H1 (cell line): ENCODE measurements around the gene SUMF1. TPM values are rescaled to one million over a fixed set of nuclear protein-coding genes. Genes with fewer than 3 reads are reported as not detected.

ENCODE experiments used
- CTCF ChIA-PET: fragments of 300-600 bp; sonication (Branson Sonifier 250); formaldehyde crosslinking; loops from one replicate; lab custom pipeline; 2021; ENCODE audit not compliant: partially characterized antibody; lab: Charles Lee
- POLR2A ChIA-PET: fragments of 300-600 bp; sonication (Branson Sonifier 250); formaldehyde crosslinking; loops from one replicate; lab custom pipeline; 2021; ENCODE audit warnings: inconsistent platforms; ENCODE audit not compliant: partially characterized antibody; lab: Charles Lee
- DNase-seq, 2 experiments: peaks; one replicate each; pipeline versions ENCODE4 v3.0.0 to v3.0.0-alpha.2; 2010 to 2022; ENCODE audit warnings: low spot score in 2 of 2, low read depth in 1 of 2, mixed read lengths in 1 of 2
- FAIRE-seq: peaks from 2 replicates; lab custom pipeline; 2011; peaks lifted over from hg19 to GRCh38; lab: Jason Lieb, UNC
- H2AFZ ChIP-seq: 2 replicates; pipeline ENCODE4 v1.8.1; 2012; ENCODE audit warnings: low read length, inconsistent platforms
- H2AK5ac ChIP-seq: 2 replicates; pipeline ENCODE4 v1.6.1; 2013; ENCODE audit warnings: low read depth, low read length
- H2BK120ac ChIP-seq: replicated peaks from 2 replicates; pipeline ENCODE3; 2013; ENCODE audit warnings: low read depth, low read length, inconsistent platforms
- H2BK12ac ChIP-seq: 2 replicates; pipeline ENCODE4 v1.6.1; 2013; ENCODE audit warnings: low read depth, low read length
- H2BK15ac ChIP-seq: 2 replicates; pipeline ENCODE4 v1.6.1; 2013; ENCODE audit warnings: low read length
- H2BK20ac ChIP-seq: 2 replicates; pipeline ENCODE4 v1.6.1; 2013; ENCODE audit warnings: low read length
- H2BK5ac ChIP-seq: 2 replicates; pipeline ENCODE4 v1.6.1; 2013; ENCODE audit warnings: low read depth, low read length
- H3K14ac ChIP-seq: 2 replicates; pipeline ENCODE4 v1.6.1; 2013; ENCODE audit warnings: inconsistent platforms; ENCODE audit not compliant: insufficient read length
- H3K18ac ChIP-seq: 2 replicates; pipeline ENCODE4 v1.6.1; 2013; ENCODE audit warnings: low read length; ENCODE audit errors: extremely low read depth
- H3K23ac ChIP-seq: 2 replicates; pipeline ENCODE4 v1.6.1; 2013; ENCODE audit warnings: inconsistent platforms; ENCODE audit not compliant: insufficient read length
- H3K23me2 ChIP-seq: 2 replicates; pipeline ENCODE4 v1.6.1; 2013; ENCODE audit warnings: low read depth, low read length
- H3K27ac ChIP-seq: 2 replicates; pipeline ENCODE4 v1.6.1; 2011; ENCODE audit warnings: low read depth, low read length, inconsistent platforms
- H3K27me3 ChIP-seq, 4 experiments: replicated peaks in 1 of 4; 1 replicate in 1 of 4; 2 replicates in 3 of 4; pipeline versions ENCODE4 v1.6.1 to v1.8.1; 2011 to 2013; ENCODE audit warnings: low read length in 3 of 4, mild to moderate bottlenecking in 3 of 4, inconsistent platforms in 2 of 4, mixed read lengths in 2 of 4, moderate library complexity in 1 of 4; ENCODE audit not compliant: control insufficient read depth in 3 of 4, insufficient read depth in 3 of 4; ENCODE audit errors: extremely low read depth in 1 of 4
- H3K36me3 ChIP-seq, 4 experiments: 2 replicates each; pipeline versions ENCODE4 v1.6.1 to v1.8.1; 2011 to 2013; ENCODE audit warnings: mild to moderate bottlenecking in 4 of 4, low read length in 3 of 4, moderate library complexity in 2 of 4, control low read depth in 1 of 4, inconsistent platforms in 1 of 4; ENCODE audit not compliant: insufficient read depth in 4 of 4, control insufficient read depth in 2 of 4
- H3K4ac ChIP-seq: replicated peaks from 2 replicates; pipeline ENCODE3; 2013; ENCODE audit warnings: low read length, low read depth, mixed read lengths, inconsistent platforms; ENCODE audit not compliant: insufficient read length
- H3K4me1 ChIP-seq, 4 experiments: replicated peaks in 1 of 4; 1 replicate in 1 of 4; 2 replicates in 3 of 4; pipeline versions ENCODE4 v1.6.1 to v1.8.1; 2011 to 2013; ENCODE audit warnings: low read length in 3 of 4, inconsistent platforms in 2 of 4, mixed read lengths in 1 of 4; ENCODE audit not compliant: insufficient read depth in 4 of 4, control insufficient read depth in 3 of 4
- H3K4me2 ChIP-seq, 2 experiments: 2 replicates each; pipeline versions ENCODE4 v1.6.1 to v1.8.1; 2011 to 2013; ENCODE audit warnings: low read depth in 2 of 2, low read length in 2 of 2, control low read depth in 1 of 2, inconsistent platforms in 1 of 2, mild to moderate bottlenecking in 1 of 2; ENCODE audit not compliant: insufficient read depth in 1 of 2
- H3K4me3 ChIP-seq, 4 experiments: fragments of 200-600, 300-600 bp in 1 of 4; sonication (generic), shearing (Covaris generic), sonication (Bioruptor Twin) in 1 of 4; 2 replicates each; pipeline versions ENCODE4 v1.5.1 to v1.8.1; 2011 to 2016; ENCODE audit warnings: low read length in 4 of 4, low read depth in 3 of 4, control low read depth in 2 of 4, inconsistent platforms in 2 of 4, mild to moderate bottlenecking in 2 of 4, mixed read lengths in 1 of 4, moderate library complexity in 1 of 4; ENCODE audit not compliant: insufficient read depth in 2 of 4; ENCODE audit errors: extremely low read depth in 1 of 4
- H3K56ac ChIP-seq: replicated peaks from 2 replicates; pipeline ENCODE3; 2013; ENCODE audit warnings: low read depth, mild to moderate bottlenecking, mixed read lengths, low read length, inconsistent platforms; ENCODE audit not compliant: insufficient read length
- H3K79me1 ChIP-seq: 2 replicates; pipeline ENCODE4 v1.6.1; 2013; ENCODE audit warnings: low read depth, low read length, control low read depth
- H3K79me2 ChIP-seq, 2 experiments: 2 replicates each; pipeline versions ENCODE4 v1.6.1 to v1.8.1; 2012 to 2013; ENCODE audit warnings: low read length in 2 of 2, mild to moderate bottlenecking in 2 of 2, inconsistent platforms in 1 of 2; ENCODE audit not compliant: insufficient read depth in 2 of 2, control insufficient read depth in 1 of 2
- H3K9ac ChIP-seq, 4 experiments: replicated peaks in 1 of 4; 1 replicate in 1 of 4; 2 replicates in 3 of 4; pipeline versions ENCODE4 v1.6.1 to v1.8.1; 2011 to 2013; ENCODE audit warnings: low read depth in 3 of 4, low read length in 3 of 4, control low read depth in 2 of 4, mild to moderate bottlenecking in 2 of 4, moderate library complexity in 2 of 4, inconsistent platforms in 1 of 4; ENCODE audit errors: extremely low read depth in 1 of 4
- H3K9me3 ChIP-seq, 2 experiments: 2 replicates each; pipeline versions ENCODE4 v1.6.1 to v1.8.1; 2012 to 2013; ENCODE audit warnings: mild to moderate bottlenecking in 2 of 2, moderate library complexity in 2 of 2, control low read depth in 1 of 2, inconsistent platforms in 1 of 2, low read depth in 1 of 2, low read length in 1 of 2, mixed read lengths in 1 of 2; ENCODE audit not compliant: insufficient read depth in 2 of 2
- H4K20me1 ChIP-seq, 2 experiments: replicated peaks in 1 of 2; 2 replicates each; pipeline versions ENCODE3 to v1.8.1; 2011 to 2013; ENCODE audit warnings: inconsistent platforms in 2 of 2, low read length in 2 of 2, mild to moderate bottlenecking in 1 of 2; ENCODE audit not compliant: insufficient read depth in 2 of 2, control insufficient read depth in 1 of 2
- H4K5ac ChIP-seq: 2 replicates; pipeline ENCODE4 v1.6.1; 2013; ENCODE audit warnings: low read length, low read depth, mixed read lengths, inconsistent platforms; ENCODE audit not compliant: insufficient read length
- H4K8ac ChIP-seq: 2 replicates; pipeline ENCODE4 v1.8.0; 2013; ENCODE audit warnings: mild to moderate bottlenecking, moderate library complexity, low read length, inconsistent platforms; ENCODE audit not compliant: insufficient read depth; ENCODE audit errors: extremely low read depth
- H4K91ac ChIP-seq: replicated peaks from 2 replicates; pipeline ENCODE3; 2013; ENCODE audit warnings: low read length, mixed read lengths, inconsistent platforms; ENCODE audit not compliant: insufficient read length
- HDAC2 ChIP-seq, 2 experiments: fragments of 300-600 bp in 1 of 2; sonication (generic) in 1 of 2; IDR thresholded peaks; 2 replicates each; pipeline ENCODE4 v1.6.1; 2011 to 2012; ENCODE audit warnings: low read depth in 2 of 2, low read length in 2 of 2, mild to moderate bottlenecking in 2 of 2, moderate library complexity in 2 of 2, borderline replicate concordance in 1 of 2, inconsistent platforms in 1 of 2
- POU5F1 ChIP-seq: IDR thresholded peaks from 2 replicates; pipeline ENCODE4 v1.6.1; 2011; ENCODE audit warnings: low read depth, mild to moderate bottlenecking, low read length, moderate library complexity
- TAF1 ChIP-seq: IDR thresholded peaks from 2 replicates; pipeline ENCODE4 v1.6.1; 2011; ENCODE audit warnings: mild to moderate bottlenecking, low read depth, low read length
- WGBS, 2 experiments: shearing (Covaris generic) in 1 of 2; methylation state at CpG; one replicate each; pipeline versions ENCODE4 v1.1.6 to v1.1.7; 2013 to 2015; ENCODE audit warnings: low lambda C conversion rate in 2 of 2, mixed read lengths in 2 of 2, inconsistent platforms in 1 of 2, low coverage in 1 of 2, missing lambda C conversion rate in 1 of 2; ENCODE audit not compliant: insufficient replicate concordance in 2 of 2, insufficient coverage in 1 of 2, insufficient read length in 1 of 2; ENCODE audit errors: extremely low coverage in 1 of 2, missing lambda C conversion rate in 1 of 2; 5-methylcytosine and 5-hydroxymethylcytosine counted together
- polyA plus RNA-seq, 7 experiments: library from polyadenylated mRNA; depleted of rRNA in 3 of 7; stranded (reverse) in 5 of 7; unstranded in 2 of 7; fragments of >200 nt in 5 of 7; fragments of 200-250 nt in 2 of 7; gene quantifications; 1 replicate in 5 of 7; 2 replicates in 1 of 7; 4 replicates in 1 of 7; pipeline versions ENCODE4 v1.2.1 to v1.2.3, GENCODE V29; 2011 to 2013; ENCODE audit warnings: missing spikeins in 2 of 7, mixed read lengths in 2 of 7
- total RNA-seq: library from RNA; stranded (reverse); fragmentation: NEBNext Ultra II Directional; extraction: Animal tissue kit (Norgen Biotek cat#: 25700); gene quantifications from 2 replicates; pipeline ENCODE4 v1.2.1, GENCODE V29; 2021

The SUMF1 gene
- total and polyA plus RNA-seq, 2 of the 8 experiments (the other 6 are each of a cell fraction or from before 2014, with no cell fraction given) = 12.5 to 15.0 TPM

- Histone ChIP-seq H3K27ac (no peak overlapping the region), H3K9ac (no peak overlapping the region), H3K9me3 (no peaks in the 10 kb centered on the region), H3K4me1 (peaks cover 0 to 4% (median 2%) of the 10 kb centered on the region in 4 experiments; a peak in 4 of 7 replicates), H3K27me3 (no peaks in the 10 kb centered on the region), H3K4ac (no peak overlapping the region), H3K79me1 (no peaks in the 10 kb centered on the region), H3K4me2 (no peak overlapping the region), H4K20me1 (no peaks in the 10 kb centered on the region), H3K23me2 (no peaks in the 10 kb centered on the region), H4K5ac (no peak overlapping the region), H3K36me3 (no peaks in the 10 kb centered on the region), H2AK5ac (no peak overlapping the region), H3K4me3 (no peak overlapping the region), H3K14ac (no peak overlapping the region), H2BK12ac (no peak overlapping the region), H3K18ac (no peak overlapping the region), H4K8ac (no peak overlapping the region), H2BK20ac (no peak overlapping the region)
- 91% methylated on average over 6 of the region's 6 CpGs; no CpG with 5 or more reads in 1 of the 2 experiments for WGBS, 2 experiments
- FAIRE-seq (no peak), DNase-seq (no peak)
- TF ChIP-seq HDAC2 (IDR thresholded peaks at IDR 0.05; ENCODE audit: borderline replicate concordance in 1 of 2, low read depth in 2 of 2, low read length in 2 of 2) = no peak
- TF ChIP-seq TAF1 = no peak
- no peak for TF ChIP-seq POU5F1
- TF ChIP-seq, all 59 proteins: peak for 0
- Histone ChIP-seq H4K91ac (no peak overlapping the region), H2AFZ (no peak overlapping the region), H2BK120ac (no peak overlapping the region), H3K79me2 (no peaks in the 10 kb centered on the region), H2BK5ac (no peak overlapping the region), H2BK15ac (no peak overlapping the region), H3K23ac (no peak overlapping the region), H3K56ac (no peak overlapping the region)
- ChIA-PET CTCF (no interaction called here), POLR2A (no interaction called here)
Measured at GRCh38 chr3:4385201-4385600, 81.9 kb downstream of the SUMF1 start.
